Pancreas (tissue), 10 donors: ENCODE data around the gene TTBK2. TPM values are rescaled to one million over a fixed set of nuclear protein-coding genes. Genes with fewer than 3 reads are reported as not detected.

Experiments used
- ATAC-seq, 4 donors: fragments of 200-7000 bp; cut with Tn5 transposase; one replicate each; pipeline versions ENCODE4 v1.8.0 to v1.9.1; 2020; ENCODE audit warnings: mild to moderate bottlenecking in 4 of 4, moderate library complexity in 4 of 4
- DNase-seq, 6 donors: peaks; one replicate each; pipeline ENCODE4 v3.0.0-alpha.2; 2020
- FAIRE-seq: peaks from 2 replicates; lab custom pipeline; 2012; peaks lifted over from hg19 to GRCh38; lab: Jason Lieb, UNC
- H3K27ac ChIP-seq, 4 donors: fragments of 200-600 bp; sonication (generic); 1 replicate in 3 of 4; 2 replicates in 1 of 4; pipeline versions ENCODE4 v1.5.0 to v1.8.0; 2020
- H3K27me3 ChIP-seq, 4 donors: fragments of 200-600 bp; one replicate each; pipeline ENCODE4 v1.8.0; 2021
- H3K36me3 ChIP-seq, 3 donors: fragments of 200-600 bp; sonication (generic) in 1 of 3; one replicate each; pipeline versions ENCODE4 v1.5.0 to v1.8.0; 2020 to 2021
- H3K4me1 ChIP-seq, 3 donors: fragments of 200-600 bp; one replicate each; pipeline ENCODE4 v1.8.0; 2021
- H3K4me3 ChIP-seq, 4 donors: fragments of 200-600 bp; sonication (generic) in 2 of 4; one replicate each; pipeline versions ENCODE4 v1.5.0 to v1.8.0; 2020 to 2021
- H3K9me3 ChIP-seq, 4 donors: fragments of 200-600 bp; one replicate each; pipeline ENCODE4 v1.8.0; 2021
- WGBS, 2 donors: extraction: QIAGEN DNeasy Blood & Tissue Kit; methylation state at CpG; one replicate each; pipeline ENCODE4 v1.1.7; 2013; 5-methylcytosine and 5-hydroxymethylcytosine counted together
- intact Hi-C, 3 donors: fragments of 100-400 bp; cut with DNase I; formaldehyde crosslinking; loops; one replicate each; pipeline versions ENCODE4 v1.11.1 to v1.14.2; 2022
- polyA plus RNA-seq, 2 donors: library from polyadenylated mRNA; stranded (reverse); fragments of 200-250 nt; gene quantifications; one replicate each; pipeline ENCODE4 v1.2.3, GENCODE V29; 2013
- total RNA-seq, 6 donors: library from RNA; stranded (reverse); fragmentation: NEBNext Ultra II Directional in 4 of 6; extraction: Animal tissue kit (Norgen Biotek cat#: 25700) in 4 of 6; gene quantifications; one replicate each; pipeline versions ENCODE4 v1.2.1 to v1.2.4, GENCODE V29; 2021 to 2023
- TF ChIP-seq, protein P1 (sequence below), 4 donors: fragments of 200-600 bp; sonication (generic) in 3 of 4; IDR thresholded peaks; one replicate each; pipeline versions ENCODE4 v1.5.0 to v1.8.0; 2021; ENCODE audit warnings: antibody characterized with exemption in 4 of 4
- donor health status: healthy with polysubstance abuse.
- donor health status: DM: no; HTN: no; CAD: no; lungs with moderate emphysema.
- donor health status: DM: no; HTN: no; CAD: no.
- donor health status: control.
- donor health status: control.
- donor health status: Bipolar disorder and iron deficiency.
- donor health status: DM: yes; HTN: yes; CAD: no.
- donor health status: DM: no; HTN: no; CAD: no.
- donor health status: DM: no; HTN: no; CAD: no.
- donor health status: DM: yes; HTN: yes; CAD: no.

Gene TTBK2
- total and polyA plus RNA-seq, 8 donors, result 1.7 to 8.5 (median 4.8) TPM

DNA sequence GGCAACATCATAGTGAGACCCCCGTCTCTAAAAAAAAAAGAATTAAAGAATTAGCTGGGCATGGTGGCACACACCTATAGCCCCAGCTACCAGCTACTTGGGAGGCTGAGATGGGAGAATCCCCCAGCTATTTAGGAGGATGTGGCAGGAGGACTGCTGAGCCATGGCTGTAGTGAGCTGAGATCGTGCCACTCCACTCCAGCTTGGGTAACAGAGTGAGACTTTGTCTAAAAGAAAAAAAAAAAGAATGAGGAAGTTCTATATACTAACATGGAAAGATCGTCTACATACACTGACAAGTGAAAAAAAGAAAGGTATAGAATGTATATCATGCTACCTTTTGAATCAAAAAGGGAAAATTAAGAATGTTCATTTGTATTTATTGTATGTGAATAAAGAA lies 99.8 kb downstream of the TTBK2 start:
- intact Hi-C loops, result no loop called here

GRCh38 chr15:42819786-42820185 lies 100.8 kb downstream of the TTBK2 start:
- TF ChIP-seq, protein P1, sequence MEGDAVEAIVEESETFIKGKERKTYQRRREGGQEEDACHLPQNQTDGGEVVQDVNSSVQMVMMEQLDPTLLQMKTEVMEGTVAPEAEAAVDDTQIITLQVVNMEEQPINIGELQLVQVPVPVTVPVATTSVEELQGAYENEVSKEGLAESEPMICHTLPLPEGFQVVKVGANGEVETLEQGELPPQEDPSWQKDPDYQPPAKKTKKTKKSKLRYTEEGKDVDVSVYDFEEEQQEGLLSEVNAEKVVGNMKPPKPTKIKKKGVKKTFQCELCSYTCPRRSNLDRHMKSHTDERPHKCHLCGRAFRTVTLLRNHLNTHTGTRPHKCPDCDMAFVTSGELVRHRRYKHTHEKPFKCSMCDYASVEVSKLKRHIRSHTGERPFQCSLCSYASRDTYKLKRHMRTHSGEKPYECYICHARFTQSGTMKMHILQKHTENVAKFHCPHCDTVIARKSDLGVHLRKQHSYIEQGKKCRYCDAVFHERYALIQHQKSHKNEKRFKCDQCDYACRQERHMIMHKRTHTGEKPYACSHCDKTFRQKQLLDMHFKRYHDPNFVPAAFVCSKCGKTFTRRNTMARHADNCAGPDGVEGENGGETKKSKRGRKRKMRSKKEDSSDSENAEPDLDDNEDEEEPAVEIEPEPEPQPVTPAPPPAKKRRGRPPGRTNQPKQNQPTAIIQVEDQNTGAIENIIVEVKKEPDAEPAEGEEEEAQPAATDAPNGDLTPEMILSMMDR (IDR thresholded peaks at IDR 0.05), result no peak
- WGBS, 2 donors, result 55 to 68% methylated on average over 1 of the region's 1 CpG

More for the DNA sequence above, 99.8 kb downstream of the TTBK2 start:
- TF ChIP-seq, protein P1 (IDR thresholded peaks at IDR 0.05), result no peak
- Histone ChIP-seq H3K36me3 (no peaks in the 10 kb centered on the region), H3K27me3 (no peaks in the 10 kb centered on the region), H3K4me3 (no peak overlapping the region), H3K4me1 (no peaks in the 10 kb centered on the region), H3K9me3 (no peaks in the 10 kb centered on the region), H3K27ac (no peak overlapping the region)
- ATAC-seq (no peak), DNase-seq (no peak), FAIRE-seq (no peak)
- WGBS, 2 donors, result 87 to 92% methylated on average over 3 of the region's 3 CpGs

GRCh38 chr15:42811433-42811832 lies 109.1 kb downstream of the TTBK2 start:
- intact Hi-C loops, result no loop called here
- Histone ChIP-seq H3K4me3 (no peak overlapping the region), H3K4me1 (no peaks in the 10 kb centered on the region), H3K36me3 (no peaks in the 10 kb centered on the region), H3K27me3 (no peaks in the 10 kb centered on the region), H3K9me3 (no peaks in the 10 kb centered on the region), H3K27ac (no peak overlapping the region)
- TF ChIP-seq, protein P1 (IDR thresholded peaks at IDR 0.05), result no peak
- FAIRE-seq, result no peak
- no peak for DNase-seq
- no peak for ATAC-seq

More at GRCh38 chr15:42819786-42820185, 100.8 kb downstream of the TTBK2 start:
- H3K27ac ChIP-seq, result no peak overlapping the region
- ATAC-seq (no peak), FAIRE-seq (no peak), DNase-seq (no peak)
- intact Hi-C loops, result no loop called here
- no peaks in the 10 kb centered on the region for H3K9me3 ChIP-seq
- no peaks in the 10 kb centered on the region for H3K4me1 ChIP-seq
- H3K4me3 ChIP-seq, result no peak overlapping the region
- H3K27me3 ChIP-seq, result no peaks in the 10 kb centered on the region
- no peaks in the 10 kb centered on the region for H3K36me3 ChIP-seq

- no peak overlapping the region for H3K4me3 ChIP-seq
- H3K9me3 ChIP-seq, result no peaks in the 10 kb centered on the region
- no peaks in the 10 kb centered on the region for H3K4me1 ChIP-seq
- WGBS, 2 donors, result 93 to 94% methylated on average over 1 of the region's 1 CpG
- DNase-seq (no peak), ATAC-seq (no peak), FAIRE-seq (no peak)
- no peak overlapping the region for H3K27ac ChIP-seq
- H3K36me3 ChIP-seq, result no peaks in the 10 kb centered on the region
- intact Hi-C loops, result no loop called here
- TF ChIP-seq, protein P1 (IDR thresholded peaks at IDR 0.05), result no peak
- no peaks in the 10 kb centered on the region for H3K27me3 ChIP-seq
Measured at GRCh38 chr15:42808913-42809312, 111.7 kb downstream of the TTBK2 start.

- Histone ChIP-seq H3K27ac (no peak overlapping the region), H3K36me3 (peaks cover 0 to 3% (median 0%) of the 10 kb centered on the region in 3 donors)
Measured at GRCh38 chr15:42805266-42805665, 115.3 kb downstream of the TTBK2 start.

More at GRCh38 chr15:42805266-42805665, 115.3 kb downstream of the TTBK2 start:
- DNase-seq (no peak), ATAC-seq (no peak), FAIRE-seq (no peak)
- 91 to 99% methylated on average over 5 of the region's 5 CpGs for WGBS, 2 donors
- Histone ChIP-seq H3K4me3 (no peak overlapping the region), H3K9me3 (no peaks in the 10 kb centered on the region), H3K27me3 (no peaks in the 10 kb centered on the region), H3K4me1 (no peaks in the 10 kb centered on the region)
- TF ChIP-seq, protein P1 (IDR thresholded peaks at IDR 0.05), result no peak
- intact Hi-C loops, result no loop called here
